Astrocyte (in vitro differentiated cells and primary cell): ENCODE results near the gene VPS35. TPM values are rescaled to one million over a fixed set of nuclear protein-coding genes. Genes with fewer than 3 reads are reported as not detected.

ENCODE experiments used
- DNase-seq: peaks from one replicate; pipeline ENCODE4 v3.0.0-alpha.2; 2010; ENCODE audit warnings: low read depth
- FAIRE-seq: peaks from 2 replicates; lab custom pipeline; 2011; peaks lifted over from hg19 to GRCh38; lab: Jason Lieb, UNC
- H2AFZ ChIP-seq: 2 replicates; pipeline ENCODE4 v1.6.0; 2012; ENCODE audit warnings: low read depth, low read length, inconsistent platforms
- H3K27ac ChIP-seq: 2 replicates; pipeline ENCODE4 v1.5.1; 2011; ENCODE audit warnings: low read depth, low read length, inconsistent platforms
- H3K27me3 ChIP-seq: 2 replicates; pipeline ENCODE4 v1.6.0; 2011; ENCODE audit warnings: low read length, inconsistent platforms; ENCODE audit not compliant: insufficient read depth
- H3K36me3 ChIP-seq: 2 replicates; pipeline ENCODE4 v1.5.1; 2011; ENCODE audit warnings: low read length, inconsistent platforms; ENCODE audit not compliant: insufficient read depth
- H3K4me1 ChIP-seq: 2 replicates; pipeline ENCODE4 v1.5.1; 2011; ENCODE audit warnings: low read length, inconsistent platforms; ENCODE audit not compliant: insufficient read depth
- H3K4me2 ChIP-seq: 2 replicates; pipeline ENCODE4 v1.6.0; 2012; ENCODE audit warnings: low read length, inconsistent platforms
- H3K4me3 ChIP-seq: 2 replicates; pipeline ENCODE4 v1.5.1; 2011; ENCODE audit warnings: low read depth, mild to moderate bottlenecking, low read length, inconsistent platforms; ENCODE audit not compliant: insufficient read depth
- H3K79me2 ChIP-seq: 2 replicates; pipeline ENCODE4 v1.6.0; 2012; ENCODE audit warnings: mild to moderate bottlenecking, low read length, inconsistent platforms; ENCODE audit not compliant: insufficient read depth
- H3K9ac ChIP-seq: 2 replicates; pipeline ENCODE4 v1.6.0; 2012; ENCODE audit warnings: mild to moderate bottlenecking, low read length, inconsistent platforms
- H3K9me3 ChIP-seq: 2 replicates; pipeline ENCODE4 v1.5.1; 2012; ENCODE audit warnings: low read depth, mild to moderate bottlenecking, low read length, inconsistent platforms; ENCODE audit not compliant: insufficient read depth
- H4K20me1 ChIP-seq: 2 replicates; pipeline ENCODE4 v1.6.0; 2012; ENCODE audit warnings: low read length, inconsistent platforms; ENCODE audit not compliant: insufficient read depth
- H3K27ac Mint-ChIP-seq: one replicate; pipeline ENCODE4 v1.8.0; 2021; ENCODE audit warnings: mild to moderate bottlenecking, mixed read lengths; ENCODE audit not compliant: unreplicated experiment
- H3K27me3 Mint-ChIP-seq: one replicate; pipeline ENCODE4 v1.8.0; 2021; ENCODE audit warnings: low read depth, mixed read lengths; ENCODE audit not compliant: unreplicated experiment
- H3K36me3 Mint-ChIP-seq: one replicate; pipeline ENCODE4 v1.8.0; 2021; ENCODE audit warnings: low read depth, mixed read lengths; ENCODE audit not compliant: unreplicated experiment
- H3K4me1 Mint-ChIP-seq: one replicate; pipeline ENCODE4 v1.8.0; 2021; ENCODE audit warnings: low read depth, mixed read lengths; ENCODE audit not compliant: unreplicated experiment
- H3K4me3 Mint-ChIP-seq: one replicate; pipeline ENCODE4 v1.8.0; 2021; ENCODE audit warnings: mild to moderate bottlenecking, moderate library complexity, mixed read lengths; ENCODE audit not compliant: unreplicated experiment
- H3K9me3 Mint-ChIP-seq: one replicate; pipeline ENCODE4 v1.8.0; 2021; ENCODE audit warnings: mild to moderate bottlenecking, mixed read lengths; ENCODE audit not compliant: unreplicated experiment
- EZH2 ChIP-seq: IDR thresholded peaks from 2 replicates; pipeline ENCODE4 v1.6.1; 2012; ENCODE audit warnings: mild to moderate bottlenecking, low read length, inconsistent platforms; ENCODE audit not compliant: insufficient read depth
- total RNA-seq: library from RNA; stranded (reverse); gene quantifications from 2 replicates; pipeline ENCODE4 v1.2.1, GENCODE V29; 2021
- TF ChIP-seq, protein P1 (sequence below): IDR thresholded peaks from 2 replicates; pipeline ENCODE4 v1.5.1; 2011; ENCODE audit warnings: low read depth, mild to moderate bottlenecking, inconsistent platforms, low read length, moderate library complexity; ENCODE audit not compliant: insufficient read depth

VPS35 gene
- total RNA-seq, 1 donor from 2014 or later, result 135 TPM

DNA sequence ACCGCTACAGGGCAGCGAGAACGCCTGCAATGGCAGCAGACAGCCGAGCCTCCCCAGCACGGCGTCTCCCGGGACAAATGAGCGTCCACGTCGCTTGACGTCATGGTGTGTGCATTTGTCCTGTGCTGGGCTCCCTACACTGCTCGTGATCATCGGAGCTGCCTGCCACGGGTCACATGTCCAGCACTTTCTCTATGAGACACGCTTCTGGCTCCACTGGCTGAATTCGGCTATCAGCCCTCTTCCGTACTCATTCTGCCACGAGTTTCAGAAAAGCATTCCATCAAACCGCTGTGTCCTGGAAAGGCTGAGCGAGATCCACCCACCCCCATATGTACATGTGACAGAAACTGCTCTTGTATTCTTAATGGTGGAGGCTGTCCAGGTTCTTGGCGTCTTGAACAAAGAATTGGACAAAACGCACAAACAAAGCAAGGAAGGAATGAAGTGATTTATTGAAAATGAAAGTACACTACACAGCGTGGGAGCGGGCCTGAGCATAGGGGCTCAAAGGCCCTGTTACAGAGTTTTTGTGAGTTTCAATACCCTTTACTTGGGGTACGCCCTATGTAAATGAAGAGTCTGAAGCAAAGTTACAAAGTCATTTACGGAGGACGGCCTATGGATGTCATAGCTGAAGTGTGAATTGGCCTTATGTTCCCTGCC lies 39.3 kb downstream of the VPS35 start:
- no peak overlapping the region for H3K4me3 Mint-ChIP-seq
- Histone ChIP-seq H3K4me2 (peak overlapping the region; percentile 58), H3K36me3 (no peaks in the 10 kb centered on the region), H2AFZ (no peak overlapping the region), H3K79me2 (no peaks in the 10 kb centered on the region), H3K27ac (no peak overlapping the region), H3K9me3 (no peaks in the 10 kb centered on the region), H4K20me1 (no peaks in the 10 kb centered on the region), H3K27me3 (no peaks in the 10 kb centered on the region), H3K4me1 (no peaks in the 10 kb centered on the region), H3K4me3 (no peak overlapping the region), H3K9ac (peak overlapping the region; percentile 12)
- peak; percentile 65 for DNase-seq
- TF ChIP-seq, protein P1, sequence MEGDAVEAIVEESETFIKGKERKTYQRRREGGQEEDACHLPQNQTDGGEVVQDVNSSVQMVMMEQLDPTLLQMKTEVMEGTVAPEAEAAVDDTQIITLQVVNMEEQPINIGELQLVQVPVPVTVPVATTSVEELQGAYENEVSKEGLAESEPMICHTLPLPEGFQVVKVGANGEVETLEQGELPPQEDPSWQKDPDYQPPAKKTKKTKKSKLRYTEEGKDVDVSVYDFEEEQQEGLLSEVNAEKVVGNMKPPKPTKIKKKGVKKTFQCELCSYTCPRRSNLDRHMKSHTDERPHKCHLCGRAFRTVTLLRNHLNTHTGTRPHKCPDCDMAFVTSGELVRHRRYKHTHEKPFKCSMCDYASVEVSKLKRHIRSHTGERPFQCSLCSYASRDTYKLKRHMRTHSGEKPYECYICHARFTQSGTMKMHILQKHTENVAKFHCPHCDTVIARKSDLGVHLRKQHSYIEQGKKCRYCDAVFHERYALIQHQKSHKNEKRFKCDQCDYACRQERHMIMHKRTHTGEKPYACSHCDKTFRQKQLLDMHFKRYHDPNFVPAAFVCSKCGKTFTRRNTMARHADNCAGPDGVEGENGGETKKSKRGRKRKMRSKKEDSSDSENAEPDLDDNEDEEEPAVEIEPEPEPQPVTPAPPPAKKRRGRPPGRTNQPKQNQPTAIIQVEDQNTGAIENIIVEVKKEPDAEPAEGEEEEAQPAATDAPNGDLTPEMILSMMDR, result no peak
- TF ChIP-seq EZH2, result no peak
- peaks cover 14% of the 10 kb centered on the region for H3K36me3 Mint-ChIP-seq
- FAIRE-seq, result no peak
- peaks cover 8% of the 10 kb centered on the region for H3K4me1 Mint-ChIP-seq
- no peak overlapping the region for H3K27ac Mint-ChIP-seq
- peaks cover 8% of the 10 kb centered on the region for H3K27me3 Mint-ChIP-seq
- peaks cover 6% of the 10 kb centered on the region for H3K9me3 Mint-ChIP-seq

DNA sequence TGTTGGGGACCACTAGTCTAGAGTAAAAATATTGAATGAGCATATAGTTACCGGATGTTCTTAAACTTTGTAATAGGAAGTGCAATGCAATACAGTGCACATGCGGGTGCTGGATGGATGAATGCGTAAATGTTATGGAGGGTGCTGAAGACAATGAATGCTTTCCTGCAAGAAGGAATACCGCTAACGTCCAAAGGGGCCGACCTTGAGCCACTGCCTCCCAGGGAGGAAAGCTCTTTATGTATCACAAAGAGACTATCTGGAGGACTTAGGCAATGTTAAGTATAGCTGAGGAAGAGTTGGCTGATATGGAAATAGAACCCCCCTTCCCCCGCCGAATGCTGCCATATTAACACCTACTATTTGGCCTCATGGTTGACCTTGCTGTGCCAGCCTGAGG lies 40.3 kb downstream of the VPS35 start:
- no peak for FAIRE-seq
- Histone ChIP-seq H4K20me1 (no peaks in the 10 kb centered on the region), H3K4me2 (no peak overlapping the region), H3K4me3 (no peak overlapping the region), H3K27ac (no peak overlapping the region), H3K9ac (no peak overlapping the region), H3K79me2 (no peaks in the 10 kb centered on the region), H3K27me3 (no peaks in the 10 kb centered on the region), H3K9me3 (no peaks in the 10 kb centered on the region), H3K36me3 (no peaks in the 10 kb centered on the region), H2AFZ (no peak overlapping the region), H3K4me1 (no peaks in the 10 kb centered on the region)
- H3K27ac Mint-ChIP-seq, result no peak overlapping the region
- H3K36me3 Mint-ChIP-seq, result peaks cover 15% of the 10 kb centered on the region
- peaks cover 8% of the 10 kb centered on the region for H3K27me3 Mint-ChIP-seq
- TF ChIP-seq EZH2, result no peak
- TF ChIP-seq, protein P1, result no peak
- H3K9me3 Mint-ChIP-seq, result peaks cover 12% of the 10 kb centered on the region
- no peak overlapping the region for H3K4me3 Mint-ChIP-seq
- no peak for DNase-seq
- H3K4me1 Mint-ChIP-seq, result peaks cover 8% of the 10 kb centered on the region
